H1 (cell line): ENCODE measurements around the gene RIMKLA. TPM values are rescaled to one million over a fixed set of nuclear protein-coding genes. Genes with fewer than 3 reads are reported as not detected.

Experiments used
- CTCF ChIA-PET: fragments of 300-600 bp; sonication (Branson Sonifier 250); formaldehyde crosslinking; loops from one replicate; lab custom pipeline; 2021; ENCODE audit not compliant: partially characterized antibody; lab: Charles Lee
- POLR2A ChIA-PET: fragments of 300-600 bp; sonication (Branson Sonifier 250); formaldehyde crosslinking; loops from one replicate; lab custom pipeline; 2021; ENCODE audit warnings: inconsistent platforms; ENCODE audit not compliant: partially characterized antibody; lab: Charles Lee
- DNase-seq, 2 experiments: peaks; one replicate each; pipeline versions ENCODE4 v3.0.0 to v3.0.0-alpha.2; 2010 to 2022; ENCODE audit warnings: low spot score in 2 of 2, low read depth in 1 of 2, mixed read lengths in 1 of 2
- FAIRE-seq: peaks from 2 replicates; lab custom pipeline; 2011; peaks lifted over from hg19 to GRCh38; lab: Jason Lieb, UNC
- H2AFZ ChIP-seq: 2 replicates; pipeline ENCODE4 v1.8.1; 2012; ENCODE audit warnings: low read length, inconsistent platforms
- H2AK5ac ChIP-seq: 2 replicates; pipeline ENCODE4 v1.6.1; 2013; ENCODE audit warnings: low read depth, low read length
- H2BK120ac ChIP-seq: replicated peaks from 2 replicates; pipeline ENCODE3; 2013; ENCODE audit warnings: low read depth, low read length, inconsistent platforms
- H2BK12ac ChIP-seq: 2 replicates; pipeline ENCODE4 v1.6.1; 2013; ENCODE audit warnings: low read depth, low read length
- H2BK15ac ChIP-seq: 2 replicates; pipeline ENCODE4 v1.6.1; 2013; ENCODE audit warnings: low read length
- H2BK20ac ChIP-seq: 2 replicates; pipeline ENCODE4 v1.6.1; 2013; ENCODE audit warnings: low read length
- H2BK5ac ChIP-seq: 2 replicates; pipeline ENCODE4 v1.6.1; 2013; ENCODE audit warnings: low read depth, low read length
- H3K14ac ChIP-seq: 2 replicates; pipeline ENCODE4 v1.6.1; 2013; ENCODE audit warnings: inconsistent platforms; ENCODE audit not compliant: insufficient read length
- H3K18ac ChIP-seq: 2 replicates; pipeline ENCODE4 v1.6.1; 2013; ENCODE audit warnings: low read length; ENCODE audit errors: extremely low read depth
- H3K23ac ChIP-seq: 2 replicates; pipeline ENCODE4 v1.6.1; 2013; ENCODE audit warnings: inconsistent platforms; ENCODE audit not compliant: insufficient read length
- H3K23me2 ChIP-seq: 2 replicates; pipeline ENCODE4 v1.6.1; 2013; ENCODE audit warnings: low read depth, low read length
- H3K27ac ChIP-seq: 2 replicates; pipeline ENCODE4 v1.6.1; 2011; ENCODE audit warnings: low read depth, low read length, inconsistent platforms
- H3K27me3 ChIP-seq, 4 experiments: replicated peaks in 1 of 4; 1 replicate in 1 of 4; 2 replicates in 3 of 4; pipeline versions ENCODE4 v1.6.1 to v1.8.1; 2011 to 2013; ENCODE audit warnings: low read length in 3 of 4, mild to moderate bottlenecking in 3 of 4, inconsistent platforms in 2 of 4, mixed read lengths in 2 of 4, moderate library complexity in 1 of 4; ENCODE audit not compliant: control insufficient read depth in 3 of 4, insufficient read depth in 3 of 4; ENCODE audit errors: extremely low read depth in 1 of 4
- H3K36me3 ChIP-seq, 4 experiments: 2 replicates each; pipeline versions ENCODE4 v1.6.1 to v1.8.1; 2011 to 2013; ENCODE audit warnings: mild to moderate bottlenecking in 4 of 4, low read length in 3 of 4, moderate library complexity in 2 of 4, control low read depth in 1 of 4, inconsistent platforms in 1 of 4; ENCODE audit not compliant: insufficient read depth in 4 of 4, control insufficient read depth in 2 of 4
- H3K4ac ChIP-seq: replicated peaks from 2 replicates; pipeline ENCODE3; 2013; ENCODE audit warnings: low read length, low read depth, mixed read lengths, inconsistent platforms; ENCODE audit not compliant: insufficient read length
- H3K4me1 ChIP-seq, 4 experiments: replicated peaks in 1 of 4; 1 replicate in 1 of 4; 2 replicates in 3 of 4; pipeline versions ENCODE4 v1.6.1 to v1.8.1; 2011 to 2013; ENCODE audit warnings: low read length in 3 of 4, inconsistent platforms in 2 of 4, mixed read lengths in 1 of 4; ENCODE audit not compliant: insufficient read depth in 4 of 4, control insufficient read depth in 3 of 4
- H3K4me2 ChIP-seq, 2 experiments: 2 replicates each; pipeline versions ENCODE4 v1.6.1 to v1.8.1; 2011 to 2013; ENCODE audit warnings: low read depth in 2 of 2, low read length in 2 of 2, control low read depth in 1 of 2, inconsistent platforms in 1 of 2, mild to moderate bottlenecking in 1 of 2; ENCODE audit not compliant: insufficient read depth in 1 of 2
- H3K4me3 ChIP-seq, 4 experiments: fragments of 200-600, 300-600 bp in 1 of 4; sonication (generic), shearing (Covaris generic), sonication (Bioruptor Twin) in 1 of 4; 2 replicates each; pipeline versions ENCODE4 v1.5.1 to v1.8.1; 2011 to 2016; ENCODE audit warnings: low read length in 4 of 4, low read depth in 3 of 4, control low read depth in 2 of 4, inconsistent platforms in 2 of 4, mild to moderate bottlenecking in 2 of 4, mixed read lengths in 1 of 4, moderate library complexity in 1 of 4; ENCODE audit not compliant: insufficient read depth in 2 of 4; ENCODE audit errors: extremely low read depth in 1 of 4
- H3K56ac ChIP-seq: replicated peaks from 2 replicates; pipeline ENCODE3; 2013; ENCODE audit warnings: low read depth, mild to moderate bottlenecking, mixed read lengths, low read length, inconsistent platforms; ENCODE audit not compliant: insufficient read length
- H3K79me1 ChIP-seq: 2 replicates; pipeline ENCODE4 v1.6.1; 2013; ENCODE audit warnings: low read depth, low read length, control low read depth
- H3K79me2 ChIP-seq, 2 experiments: 2 replicates each; pipeline versions ENCODE4 v1.6.1 to v1.8.1; 2012 to 2013; ENCODE audit warnings: low read length in 2 of 2, mild to moderate bottlenecking in 2 of 2, inconsistent platforms in 1 of 2; ENCODE audit not compliant: insufficient read depth in 2 of 2, control insufficient read depth in 1 of 2
- H3K9ac ChIP-seq, 4 experiments: replicated peaks in 1 of 4; 1 replicate in 1 of 4; 2 replicates in 3 of 4; pipeline versions ENCODE4 v1.6.1 to v1.8.1; 2011 to 2013; ENCODE audit warnings: low read depth in 3 of 4, low read length in 3 of 4, control low read depth in 2 of 4, mild to moderate bottlenecking in 2 of 4, moderate library complexity in 2 of 4, inconsistent platforms in 1 of 4; ENCODE audit errors: extremely low read depth in 1 of 4
- H3K9me3 ChIP-seq, 2 experiments: 2 replicates each; pipeline versions ENCODE4 v1.6.1 to v1.8.1; 2012 to 2013; ENCODE audit warnings: mild to moderate bottlenecking in 2 of 2, moderate library complexity in 2 of 2, control low read depth in 1 of 2, inconsistent platforms in 1 of 2, low read depth in 1 of 2, low read length in 1 of 2, mixed read lengths in 1 of 2; ENCODE audit not compliant: insufficient read depth in 2 of 2
- H4K20me1 ChIP-seq, 2 experiments: replicated peaks in 1 of 2; 2 replicates each; pipeline versions ENCODE3 to v1.8.1; 2011 to 2013; ENCODE audit warnings: inconsistent platforms in 2 of 2, low read length in 2 of 2, mild to moderate bottlenecking in 1 of 2; ENCODE audit not compliant: insufficient read depth in 2 of 2, control insufficient read depth in 1 of 2
- H4K5ac ChIP-seq: 2 replicates; pipeline ENCODE4 v1.6.1; 2013; ENCODE audit warnings: low read length, low read depth, mixed read lengths, inconsistent platforms; ENCODE audit not compliant: insufficient read length
- H4K8ac ChIP-seq: 2 replicates; pipeline ENCODE4 v1.8.0; 2013; ENCODE audit warnings: mild to moderate bottlenecking, moderate library complexity, low read length, inconsistent platforms; ENCODE audit not compliant: insufficient read depth; ENCODE audit errors: extremely low read depth
- H4K91ac ChIP-seq: replicated peaks from 2 replicates; pipeline ENCODE3; 2013; ENCODE audit warnings: low read length, mixed read lengths, inconsistent platforms; ENCODE audit not compliant: insufficient read length
- ASH2L ChIP-seq: fragments of 200-600, 300-600 bp; sonication (generic); IDR thresholded peaks from one replicate; pipeline ENCODE4 v1.7.1; 2017; ENCODE audit warnings: low read length
- GTF2F1 ChIP-seq: IDR thresholded peaks from 2 replicates; pipeline ENCODE4 v1.6.1; 2012; ENCODE audit warnings: low read depth, low read length, improper control_type of control experiment, borderline replicate concordance
- HDAC6 ChIP-seq: IDR thresholded peaks from one replicate; pipeline ENCODE4 v1.7.1; 2012; ENCODE audit warnings: low read depth, mild to moderate bottlenecking, inconsistent platforms, low read length, moderate library complexity
- JUND ChIP-seq: IDR thresholded peaks from 2 replicates; pipeline ENCODE4 v1.6.1; 2011; ENCODE audit warnings: mild to moderate bottlenecking, improper control_type of control experiment, low read length
- RAD21 ChIP-seq, 2 experiments: IDR thresholded peaks in 1 of 2; conservative IDR thresholded peaks in 1 of 2; 2 replicates each; pipeline ENCODE4 v1.6.1; 2011; ENCODE audit warnings: low read depth in 2 of 2, low read length in 2 of 2, improper control_type of control experiment in 1 of 2, inconsistent platforms in 1 of 2, mild to moderate bottlenecking in 1 of 2, moderate library complexity in 1 of 2
- RBBP5 ChIP-seq: IDR thresholded peaks from 2 replicates; pipeline ENCODE4 v1.7.1; 2012; ENCODE audit warnings: low read depth, mild to moderate bottlenecking, inconsistent platforms, low read length, moderate library complexity, borderline replicate concordance
- RNF2 ChIP-seq: fragments of 200-900, 300-1000 bp; sonication (generic); IDR thresholded peaks from 2 replicates; pipeline ENCODE4 v1.7.1; 2016; ENCODE audit warnings: borderline replicate concordance, low read depth, mild to moderate bottlenecking, antibody characterized with exemption, low read length; ENCODE audit not compliant: poor library complexity, severe bottlenecking; ENCODE audit errors: missing control alignments
- SP1 ChIP-seq: IDR thresholded peaks from 2 replicates; pipeline ENCODE4 v1.6.1; 2011; ENCODE audit warnings: low read depth, low read length
- SP2 ChIP-seq: IDR thresholded peaks from 2 replicates; pipeline ENCODE4 v1.6.1; 2012; ENCODE audit warnings: mild to moderate bottlenecking, low read length, inconsistent platforms
- YY1 ChIP-seq: IDR thresholded peaks from 2 replicates; pipeline ENCODE4 v1.6.1; 2011; ENCODE audit warnings: low read depth, mild to moderate bottlenecking, low read length
- WGBS, 2 experiments: shearing (Covaris generic) in 1 of 2; methylation state at CpG; one replicate each; pipeline versions ENCODE4 v1.1.6 to v1.1.7; 2013 to 2015; ENCODE audit warnings: low lambda C conversion rate in 2 of 2, mixed read lengths in 2 of 2, inconsistent platforms in 1 of 2, low coverage in 1 of 2, missing lambda C conversion rate in 1 of 2; ENCODE audit not compliant: insufficient replicate concordance in 2 of 2, insufficient coverage in 1 of 2, insufficient read length in 1 of 2; ENCODE audit errors: extremely low coverage in 1 of 2, missing lambda C conversion rate in 1 of 2; 5-methylcytosine and 5-hydroxymethylcytosine counted together
- polyA plus RNA-seq, 7 experiments: library from polyadenylated mRNA; depleted of rRNA in 3 of 7; stranded (reverse) in 5 of 7; unstranded in 2 of 7; fragments of >200 nt in 5 of 7; fragments of 200-250 nt in 2 of 7; gene quantifications; 1 replicate in 5 of 7; 2 replicates in 1 of 7; 4 replicates in 1 of 7; pipeline versions ENCODE4 v1.2.1 to v1.2.3, GENCODE V29; 2011 to 2013; ENCODE audit warnings: missing spikeins in 2 of 7, mixed read lengths in 2 of 7
- total RNA-seq: library from RNA; stranded (reverse); fragmentation: NEBNext Ultra II Directional; extraction: Animal tissue kit (Norgen Biotek cat#: 25700); gene quantifications from 2 replicates; pipeline ENCODE4 v1.2.1, GENCODE V29; 2021
- TF ChIP-seq, protein P1 (sequence below): IDR thresholded peaks from 2 replicates; pipeline ENCODE4 v1.6.1; 2012; ENCODE audit warnings: inconsistent platforms
- TF ChIP-seq, protein P2 (sequence below): IDR thresholded peaks from 2 replicates; pipeline ENCODE4 v1.6.1; 2011; ENCODE audit warnings: low read length, improper control_type of control experiment

RIMKLA gene
- total and polyA plus RNA-seq, 2 of the 8 experiments (the other 6 are each of a cell fraction or from before 2014, with no cell fraction given): 3.2 to 5.8 TPM

DNA sequence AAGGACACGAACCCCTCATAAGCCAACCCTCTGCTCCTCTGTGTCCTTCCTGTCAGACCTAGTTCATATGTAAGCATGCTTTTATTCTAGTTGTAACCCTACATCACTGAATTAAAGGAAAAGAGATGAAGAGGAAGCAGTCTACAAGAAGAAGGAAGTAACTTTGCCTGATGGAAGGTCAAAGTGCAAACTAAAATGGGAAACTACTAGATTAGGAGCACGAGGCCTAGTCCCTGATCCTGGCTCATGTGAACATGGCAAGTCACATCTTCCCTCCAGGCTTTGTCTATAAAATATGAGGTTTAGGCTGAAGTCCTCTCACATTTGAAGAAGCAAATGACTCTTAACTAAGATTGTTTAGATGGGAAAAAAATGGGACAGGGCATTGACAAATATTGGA lies 62.1 kb downstream of the RIMKLA start:
- H3K9ac ChIP-seq: no peak overlapping the region
- H4K5ac ChIP-seq: no peak overlapping the region
- ChIA-PET CTCF (interaction anchor here (0.9 kb wide), 1 partner anchor 130 kb away, joined by 4 read pairs; no protein-coding TSS in a partner anchor), POLR2A (no interaction called here)
- H3K9me3 ChIP-seq: no peaks in the 10 kb centered on the region
- H3K27ac ChIP-seq: no peak overlapping the region
- H3K4ac ChIP-seq: no peak overlapping the region
- H3K23me2 ChIP-seq: no peaks in the 10 kb centered on the region
- no peak overlapping the region for H3K18ac ChIP-seq
- no peaks in the 10 kb centered on the region for H3K79me1 ChIP-seq
- no peak overlapping the region for H2AFZ ChIP-seq
- H3K4me2 ChIP-seq: no peak overlapping the region
- no peak overlapping the region for H2BK20ac ChIP-seq
- H3K79me2 ChIP-seq: no peaks in the 10 kb centered on the region
- H2BK12ac ChIP-seq: no peak overlapping the region
- no peak overlapping the region for H3K4me3 ChIP-seq
- no peaks in the 10 kb centered on the region for H3K27me3 ChIP-seq
- no peak overlapping the region for H3K23ac ChIP-seq
- H2BK5ac ChIP-seq: no peak overlapping the region
- no peak overlapping the region for H3K56ac ChIP-seq
- no peaks in the 10 kb centered on the region for H4K20me1 ChIP-seq
- no peaks in the 10 kb centered on the region for H3K4me1 ChIP-seq
- no peak overlapping the region for H4K8ac ChIP-seq
- H4K91ac ChIP-seq: no peak overlapping the region
- DNase-seq (no peak), FAIRE-seq (no peak)
- WGBS, 2 experiments: 75% methylated on average over 2 of the region's 2 CpGs; no CpG with 5 or more reads in 1 of the 2 experiments
- H3K14ac ChIP-seq: no peak overlapping the region
- no peak overlapping the region for H2BK120ac ChIP-seq
- no peaks in the 10 kb centered on the region for H3K36me3 ChIP-seq
- H2BK15ac ChIP-seq: no peak overlapping the region
- no peak overlapping the region for H2AK5ac ChIP-seq
- TF ChIP-seq YY1 (no peak), HDAC6 (no peak), RNF2 (no peak), SP1 (no peak), RAD21 (IDR thresholded peaks at IDR 0.05 in 1 of 2, conservative IDR thresholded peaks at IDR 0.05 in 1 of 2; ENCODE audit: low read depth in 2 of 2, low read length in 2 of 2) (no peak), JUND (no peak), SP2 (no peak), GTF2F1 (no peak), RBBP5 (no peak), ASH2L (no peak)
- TF ChIP-seq, protein P1, sequence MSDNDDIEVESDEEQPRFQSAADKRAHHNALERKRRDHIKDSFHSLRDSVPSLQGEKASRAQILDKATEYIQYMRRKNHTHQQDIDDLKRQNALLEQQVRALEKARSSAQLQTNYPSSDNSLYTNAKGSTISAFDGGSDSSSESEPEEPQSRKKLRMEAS: no peak
- TF ChIP-seq, protein P2, sequence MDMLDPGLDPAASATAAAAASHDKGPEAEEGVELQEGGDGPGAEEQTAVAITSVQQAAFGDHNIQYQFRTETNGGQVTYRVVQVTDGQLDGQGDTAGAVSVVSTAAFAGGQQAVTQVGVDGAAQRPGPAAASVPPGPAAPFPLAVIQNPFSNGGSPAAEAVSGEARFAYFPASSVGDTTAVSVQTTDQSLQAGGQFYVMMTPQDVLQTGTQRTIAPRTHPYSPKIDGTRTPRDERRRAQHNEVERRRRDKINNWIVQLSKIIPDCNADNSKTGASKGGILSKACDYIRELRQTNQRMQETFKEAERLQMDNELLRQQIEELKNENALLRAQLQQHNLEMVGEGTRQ: no peak
